Keratinocyte (primary cell): ENCODE measurements around the gene SYNDIG1. TPM values are rescaled to one million over a fixed set of nuclear protein-coding genes. Genes with fewer than 3 reads are reported as not detected.

ENCODE experiments used
- DNase-seq: peaks from one replicate; pipeline ENCODE4 v3.0.0-alpha.2; 2011; ENCODE audit warnings: low read depth, missing footprints, low spot score
- FAIRE-seq: peaks from 2 replicates; lab custom pipeline; 2011; peaks lifted over from hg19 to GRCh38; lab: Jason Lieb, UNC
- H2AFZ ChIP-seq: 2 replicates; pipeline ENCODE4 v1.6.0; 2012; ENCODE audit warnings: low read length, control low read depth, inconsistent platforms; ENCODE audit not compliant: control insufficient read depth
- H3K27ac ChIP-seq: 2 replicates; pipeline ENCODE4 v1.5.1; 2011; ENCODE audit warnings: low read length; ENCODE audit not compliant: control insufficient read depth, insufficient read depth
- H3K27me3 ChIP-seq: 3 replicates; pipeline ENCODE4 v1.6.0; 2011; ENCODE audit warnings: low read length; ENCODE audit not compliant: control insufficient read depth, insufficient read depth; ENCODE audit errors: extremely low read depth
- H3K36me3 ChIP-seq, 2 experiments: 2 replicates in 1 of 2; 3 replicates in 1 of 2; pipeline ENCODE4 v1.5.1; 2011; ENCODE audit warnings: low read length in 2 of 2, mild to moderate bottlenecking in 1 of 2; ENCODE audit not compliant: control insufficient read depth in 2 of 2, insufficient read depth in 2 of 2; ENCODE audit errors: extremely low read depth in 1 of 2
- H3K4me1 ChIP-seq: 3 replicates; pipeline ENCODE4 v1.5.1; 2011; ENCODE audit warnings: low read length; ENCODE audit not compliant: control insufficient read depth, insufficient read depth; ENCODE audit errors: extremely low read depth
- H3K4me2 ChIP-seq: 3 replicates; pipeline ENCODE4 v1.6.0; 2011; ENCODE audit warnings: low read depth, low read length; ENCODE audit not compliant: control insufficient read depth, insufficient read depth; ENCODE audit errors: extremely low read depth
- H3K4me3 ChIP-seq, 3 experiments: fragments of 200-600 bp in 1 of 3; sonication (generic) in 1 of 3; 2 replicates in 2 of 3; 3 replicates in 1 of 3; pipeline ENCODE4 v1.5.1; 2011 to 2016; ENCODE audit warnings: low read length in 3 of 3, mild to moderate bottlenecking in 3 of 3, control low read depth in 2 of 3, inconsistent platforms in 1 of 3, low read depth in 1 of 3, mixed read lengths in 1 of 3, mixed run types in 1 of 3, moderate library complexity in 1 of 3; ENCODE audit not compliant: control insufficient read depth in 2 of 3, insufficient read depth in 2 of 3; ENCODE audit errors: extremely low read depth in 1 of 3
- H3K79me2 ChIP-seq: 2 replicates; pipeline ENCODE4 v1.6.0; 2012; ENCODE audit warnings: low read length; ENCODE audit not compliant: control insufficient read depth, insufficient read depth
- H3K9ac ChIP-seq: 3 replicates; pipeline ENCODE4 v1.6.0; 2011; ENCODE audit warnings: low read length; ENCODE audit not compliant: control insufficient read depth, insufficient read depth; ENCODE audit errors: extremely low read depth
- H3K9me1 ChIP-seq: 3 replicates; pipeline ENCODE4 v1.6.0; 2011; ENCODE audit warnings: low read length; ENCODE audit not compliant: control insufficient read depth, insufficient read depth; ENCODE audit errors: extremely low read depth
- H3K9me3 ChIP-seq: 2 replicates; pipeline ENCODE4 v1.5.1; 2012; ENCODE audit warnings: low read depth, low read length; ENCODE audit not compliant: control insufficient read depth
- H4K20me1 ChIP-seq: 3 replicates; pipeline ENCODE4 v1.6.0; 2011; ENCODE audit warnings: low read length; ENCODE audit not compliant: control insufficient read depth, insufficient read depth; ENCODE audit errors: extremely low read depth
- EZH2 ChIP-seq: IDR thresholded peaks from one replicate; pipeline ENCODE4 v1.6.1; 2012; ENCODE audit warnings: inconsistent platforms, mild to moderate bottlenecking, low read length, moderate library complexity
- dilution Hi-C: fragments of 300-500 bp; cut with MboI; formaldehyde crosslinking; loops from one replicate; pipeline ENCODE4 v1.7.0; 2020; ENCODE audit warnings: low sequenced_read_pairs; ENCODE audit not compliant: extremely low pct_ligation_motif_present
- polyA plus RNA-seq, 5 experiments: library from polyadenylated mRNA; depleted of rRNA in 3 of 5; stranded (reverse) in 3 of 5; stranded (forward) in 1 of 5; unstranded in 1 of 5; fragments of >200 nt; gene quantifications; 1 replicate in 1 of 5; 2 replicates in 3 of 5; 3 replicates in 1 of 5; pipeline versions ENCODE4 v1.2.1 to v1.2.3, GENCODE V29; 2011 to 2012; ENCODE audit warnings: missing spikeins in 2 of 5, low read depth in 1 of 5, low replicate concordance in 1 of 5
- TF ChIP-seq, protein P1 (sequence below), 3 experiments: IDR thresholded peaks in 1 of 3; conservative IDR thresholded peaks in 1 of 3; optimal IDR thresholded peaks in 1 of 3; 2 replicates in 2 of 3; 3 replicates in 1 of 3; pipeline versions ENCODE3 to v1.5.1; 2011; ENCODE audit warnings: low read length in 3 of 3, mild to moderate bottlenecking in 3 of 3, moderate library complexity in 2 of 3, control low read depth in 1 of 3, inconsistent platforms in 1 of 3; ENCODE audit not compliant: insufficient read depth in 2 of 3; ENCODE audit errors: extremely low read depth in 1 of 3

The SYNDIG1 gene
- polyA plus RNA-seq, 1 donor (not counting 4 experiments of a cell fraction or from before 2014, with no cell fraction given): 0.38 TPM

DNA sequence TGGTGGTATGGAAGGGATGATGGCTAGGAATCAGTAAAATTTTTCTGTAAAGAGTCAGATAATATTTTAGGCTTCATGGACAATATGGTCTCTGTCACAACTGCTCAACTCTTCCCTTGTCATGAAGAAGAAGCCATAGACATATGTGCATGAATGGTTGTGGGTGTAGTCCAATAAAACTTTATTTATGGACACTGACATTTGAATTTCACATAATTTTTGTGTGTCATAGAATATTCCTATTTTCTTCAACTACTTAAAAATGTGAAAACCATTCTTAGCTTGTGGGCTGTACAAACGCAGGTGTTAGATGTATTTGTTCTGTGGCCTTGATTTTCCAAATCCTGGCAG, 59.9 kb downstream of the SYNDIG1 start:
- Histone ChIP-seq H3K9me3 (no peaks in the 10 kb centered on the region), H3K9me1 (no peaks in the 10 kb centered on the region), H3K4me2 (no peak overlapping the region), H3K79me2 (no peaks in the 10 kb centered on the region), H3K4me3 (no peak overlapping the region), H2AFZ (no peak overlapping the region), H3K27ac (no peak overlapping the region), H3K27me3 (no peaks in the 10 kb centered on the region), H3K9ac (no peak overlapping the region), H3K36me3 (no peaks in the 10 kb centered on the region), H4K20me1 (no peaks in the 10 kb centered on the region), H3K4me1 (no peaks in the 10 kb centered on the region)
- dilution Hi-C loops: no loop called here
- no peak for DNase-seq
- TF ChIP-seq, protein P1, sequence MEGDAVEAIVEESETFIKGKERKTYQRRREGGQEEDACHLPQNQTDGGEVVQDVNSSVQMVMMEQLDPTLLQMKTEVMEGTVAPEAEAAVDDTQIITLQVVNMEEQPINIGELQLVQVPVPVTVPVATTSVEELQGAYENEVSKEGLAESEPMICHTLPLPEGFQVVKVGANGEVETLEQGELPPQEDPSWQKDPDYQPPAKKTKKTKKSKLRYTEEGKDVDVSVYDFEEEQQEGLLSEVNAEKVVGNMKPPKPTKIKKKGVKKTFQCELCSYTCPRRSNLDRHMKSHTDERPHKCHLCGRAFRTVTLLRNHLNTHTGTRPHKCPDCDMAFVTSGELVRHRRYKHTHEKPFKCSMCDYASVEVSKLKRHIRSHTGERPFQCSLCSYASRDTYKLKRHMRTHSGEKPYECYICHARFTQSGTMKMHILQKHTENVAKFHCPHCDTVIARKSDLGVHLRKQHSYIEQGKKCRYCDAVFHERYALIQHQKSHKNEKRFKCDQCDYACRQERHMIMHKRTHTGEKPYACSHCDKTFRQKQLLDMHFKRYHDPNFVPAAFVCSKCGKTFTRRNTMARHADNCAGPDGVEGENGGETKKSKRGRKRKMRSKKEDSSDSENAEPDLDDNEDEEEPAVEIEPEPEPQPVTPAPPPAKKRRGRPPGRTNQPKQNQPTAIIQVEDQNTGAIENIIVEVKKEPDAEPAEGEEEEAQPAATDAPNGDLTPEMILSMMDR (optimal IDR thresholded peaks at IDR 0.05 in 1 of 3, IDR thresholded peaks at IDR 0.05 in 1 of 3, conservative IDR thresholded peaks at IDR 0.05 in 1 of 3; ENCODE audit: extremely low read depth in 1 of 3, insufficient read depth in 2 of 3, low read length in 3 of 3): no peak
- TF ChIP-seq EZH2: no peak
- FAIRE-seq: no peak

DNA sequence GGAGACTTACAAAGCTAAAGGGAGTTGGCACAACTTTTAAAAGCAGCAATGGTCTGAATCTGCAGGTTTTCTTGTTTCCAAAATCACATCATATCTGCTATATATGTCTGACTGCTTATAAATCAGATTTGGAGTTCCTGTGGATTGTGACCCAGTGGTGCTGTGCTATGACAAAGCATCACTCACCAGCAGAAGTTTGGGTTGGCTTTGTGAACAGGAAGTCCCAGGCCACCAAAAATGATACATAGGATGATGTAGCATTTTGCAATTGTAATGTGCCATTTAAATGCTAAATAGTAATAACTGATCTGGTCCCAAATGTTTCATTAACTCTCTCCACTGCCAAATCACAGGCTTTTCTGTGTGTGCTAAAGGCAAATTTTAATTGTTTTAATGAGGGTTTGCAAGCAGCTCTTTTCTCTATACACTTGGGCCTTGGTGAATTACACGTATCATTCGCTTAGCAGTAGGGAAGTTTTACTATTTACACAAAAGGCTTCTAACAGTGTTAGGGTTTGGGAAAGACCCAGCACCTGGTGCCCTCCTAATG, 60.8 kb downstream of the SYNDIG1 start:
- H4K20me1 ChIP-seq: no peaks in the 10 kb centered on the region
- no peaks in the 10 kb centered on the region for H3K79me2 ChIP-seq
- dilution Hi-C loops: no loop called here
- no peaks in the 10 kb centered on the region for H3K36me3 ChIP-seq
- no peak overlapping the region for H3K4me3 ChIP-seq
- H3K9me1 ChIP-seq: no peaks in the 10 kb centered on the region
- FAIRE-seq (no peak), DNase-seq (no peak)
- H3K4me2 ChIP-seq: no peak overlapping the region
- no peak overlapping the region for H3K27ac ChIP-seq
- H3K9ac ChIP-seq: no peak overlapping the region
- H3K27me3 ChIP-seq: no peaks in the 10 kb centered on the region
- H2AFZ ChIP-seq: no peak overlapping the region
- no peaks in the 10 kb centered on the region for H3K4me1 ChIP-seq
- TF ChIP-seq EZH2: no peak
- TF ChIP-seq, protein P1 (optimal IDR thresholded peaks at IDR 0.05 in 1 of 3, IDR thresholded peaks at IDR 0.05 in 1 of 3, conservative IDR thresholded peaks at IDR 0.05 in 1 of 3; ENCODE audit: extremely low read depth in 1 of 3, insufficient read depth in 2 of 3, low read length in 3 of 3): no peak
- H3K9me3 ChIP-seq: no peaks in the 10 kb centered on the region
